Measurements from ENCODE around the gene PDE8B. TPM values are rescaled to one million over a fixed set of nuclear protein-coding genes. Genes with fewer than 3 reads are reported as not detected.

Gene PDE8B
- total RNA-seq, 1 donor from 2014 or later = under 0.01 TPM

DNA sequence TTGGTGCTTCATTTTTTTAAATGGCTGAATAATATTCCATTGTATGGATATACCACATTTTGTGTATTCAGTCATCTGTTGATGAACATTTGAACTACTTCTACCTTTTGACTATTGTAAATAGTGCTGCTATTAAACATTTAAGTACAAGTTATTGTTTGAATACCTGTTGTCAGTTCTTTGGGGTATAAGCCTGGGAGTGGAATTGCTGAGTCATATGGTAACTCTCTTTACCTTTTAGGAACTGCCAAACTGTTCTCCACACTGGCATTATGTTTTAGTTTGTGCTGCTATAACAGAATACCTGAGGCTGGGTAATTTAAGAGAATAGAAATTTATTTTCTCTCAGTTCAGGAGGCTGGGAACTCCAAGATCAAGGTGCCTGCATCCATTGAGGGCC, 15.7 kb upstream of the PDE8B start:
- no peaks in the 10 kb centered on the region for H3K36me3 ChIP-seq (ENCODE audit: control insufficient read depth, insufficient read depth, low read length)
- DNase-seq (ENCODE audit: low read depth) (no peak), FAIRE-seq (no peak)
- no peaks in the 10 kb centered on the region for H3K27me3 ChIP-seq (ENCODE audit: control insufficient read depth, insufficient read depth, low read length)
- TF ChIP-seq, protein P1, sequence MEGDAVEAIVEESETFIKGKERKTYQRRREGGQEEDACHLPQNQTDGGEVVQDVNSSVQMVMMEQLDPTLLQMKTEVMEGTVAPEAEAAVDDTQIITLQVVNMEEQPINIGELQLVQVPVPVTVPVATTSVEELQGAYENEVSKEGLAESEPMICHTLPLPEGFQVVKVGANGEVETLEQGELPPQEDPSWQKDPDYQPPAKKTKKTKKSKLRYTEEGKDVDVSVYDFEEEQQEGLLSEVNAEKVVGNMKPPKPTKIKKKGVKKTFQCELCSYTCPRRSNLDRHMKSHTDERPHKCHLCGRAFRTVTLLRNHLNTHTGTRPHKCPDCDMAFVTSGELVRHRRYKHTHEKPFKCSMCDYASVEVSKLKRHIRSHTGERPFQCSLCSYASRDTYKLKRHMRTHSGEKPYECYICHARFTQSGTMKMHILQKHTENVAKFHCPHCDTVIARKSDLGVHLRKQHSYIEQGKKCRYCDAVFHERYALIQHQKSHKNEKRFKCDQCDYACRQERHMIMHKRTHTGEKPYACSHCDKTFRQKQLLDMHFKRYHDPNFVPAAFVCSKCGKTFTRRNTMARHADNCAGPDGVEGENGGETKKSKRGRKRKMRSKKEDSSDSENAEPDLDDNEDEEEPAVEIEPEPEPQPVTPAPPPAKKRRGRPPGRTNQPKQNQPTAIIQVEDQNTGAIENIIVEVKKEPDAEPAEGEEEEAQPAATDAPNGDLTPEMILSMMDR (IDR thresholded peaks at IDR 0.05; ENCODE audit: insufficient read depth, low read length, severe bottlenecking) = no peak
- H3K4me3 ChIP-seq (ENCODE audit: low read depth, low read length) = no peak overlapping the region

DNA sequence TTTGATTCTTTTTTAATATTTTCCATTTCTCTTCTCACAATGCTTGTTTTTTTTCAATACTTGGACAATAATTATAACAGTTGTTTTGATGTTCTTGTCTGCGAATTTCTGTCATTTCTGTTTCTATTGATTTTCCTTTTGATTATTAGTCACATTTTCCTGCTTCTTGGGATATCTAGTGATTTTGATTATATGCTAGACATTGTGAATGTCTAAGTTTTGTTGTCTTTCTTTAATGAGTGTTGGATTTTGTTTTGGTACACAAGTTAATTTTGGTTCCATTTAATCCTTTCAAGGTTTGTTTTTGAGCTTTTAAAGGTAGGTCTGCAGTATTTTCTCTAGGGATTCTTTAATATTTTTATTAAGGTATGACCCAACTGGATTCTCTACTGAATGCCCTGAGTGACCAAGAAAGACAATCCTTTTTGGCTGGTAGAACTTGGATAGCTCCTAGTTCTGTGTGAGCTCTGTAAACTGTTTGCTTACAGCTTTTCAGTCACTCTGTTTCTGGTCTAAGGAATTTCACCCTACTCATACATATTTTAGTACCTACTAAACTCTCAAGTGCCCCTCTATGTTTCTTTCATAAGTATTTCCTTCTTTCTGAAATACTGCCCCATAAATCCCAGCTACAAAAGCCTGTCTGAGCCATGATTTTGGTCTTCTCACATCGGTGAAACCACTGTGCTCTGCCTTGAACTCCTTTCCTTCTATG, 12.5 kb upstream of the PDE8B start:
- DNase-seq (ENCODE audit: low read depth) = no peak

DNA sequence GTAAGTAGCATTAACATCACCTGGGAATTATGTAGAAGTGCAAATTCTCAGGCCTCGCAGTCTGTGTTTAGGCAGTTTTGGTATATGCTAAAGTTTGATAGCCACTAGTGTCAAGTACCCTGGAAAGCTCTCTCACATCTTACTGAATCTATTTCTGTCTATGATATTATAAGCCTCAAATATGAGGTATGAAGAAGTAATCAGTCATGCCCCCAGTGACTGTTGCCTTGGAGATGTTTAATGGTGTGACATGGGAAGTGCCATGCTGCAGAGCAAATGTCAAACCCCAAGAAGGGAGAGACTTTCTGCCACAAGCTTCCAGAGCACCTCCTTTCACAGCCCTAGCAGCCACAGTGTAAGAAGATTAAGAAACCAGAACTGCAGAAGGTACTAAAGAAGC, 9.8 kb upstream of the PDE8B start:
- TF ChIP-seq, protein P1 (IDR thresholded peaks at IDR 0.05; ENCODE audit: insufficient read depth, low read length, severe bottlenecking) = no peak
- no peak for FAIRE-seq

More for the DNA sequence above, 12.5 kb upstream of the PDE8B start:
- no peak overlapping the region for H3K4me3 ChIP-seq (ENCODE audit: low read depth, low read length)
- no peak for FAIRE-seq
- TF ChIP-seq, protein P1 (IDR thresholded peaks at IDR 0.05; ENCODE audit: insufficient read depth, low read length, severe bottlenecking) = no peak
- H3K27me3 ChIP-seq (ENCODE audit: control insufficient read depth, insufficient read depth, low read length) = no peaks in the 10 kb centered on the region
- no peaks in the 10 kb centered on the region for H3K36me3 ChIP-seq (ENCODE audit: control insufficient read depth, insufficient read depth, low read length)

DNA sequence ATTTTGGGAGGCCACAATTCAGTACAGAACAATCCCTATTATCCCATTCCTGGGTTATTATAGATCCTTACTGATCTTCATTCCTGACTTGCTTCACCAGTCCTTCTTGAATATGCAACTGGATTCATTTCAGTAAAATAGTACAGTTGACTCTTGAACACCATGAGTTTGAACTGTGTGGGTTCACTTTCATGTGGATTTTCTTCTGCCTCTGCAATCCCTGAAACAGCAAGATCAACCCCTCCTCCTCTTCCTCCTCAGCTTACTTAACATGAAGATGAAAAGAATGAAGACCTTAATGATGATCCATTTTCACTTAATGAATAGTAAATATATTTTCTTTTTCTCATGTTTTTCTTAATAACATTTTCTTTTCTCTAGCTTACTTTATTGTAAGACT, 8.3 kb upstream of the PDE8B start:
- TF ChIP-seq, protein P1 (IDR thresholded peaks at IDR 0.05; ENCODE audit: insufficient read depth, low read length, severe bottlenecking) = no peak
- Histone ChIP-seq H3K36me3 (ENCODE audit: control insufficient read depth, insufficient read depth, low read length) (no peaks in the 10 kb centered on the region), H3K27me3 (ENCODE audit: control insufficient read depth, insufficient read depth, low read length) (peaks cover 2% of the 10 kb centered on the region), H3K4me3 (ENCODE audit: low read depth, low read length) (no peak overlapping the region)
- no peak for FAIRE-seq
- DNase-seq (ENCODE audit: low read depth) = no peak

More for the DNA sequence above, 9.8 kb upstream of the PDE8B start:
- Histone ChIP-seq H3K27me3 (ENCODE audit: control insufficient read depth, insufficient read depth, low read length) (no peaks in the 10 kb centered on the region), H3K4me3 (ENCODE audit: low read depth, low read length) (no peak overlapping the region), H3K36me3 (ENCODE audit: control insufficient read depth, insufficient read depth, low read length) (no peaks in the 10 kb centered on the region)
- DNase-seq (ENCODE audit: low read depth) = no peak

DNA sequence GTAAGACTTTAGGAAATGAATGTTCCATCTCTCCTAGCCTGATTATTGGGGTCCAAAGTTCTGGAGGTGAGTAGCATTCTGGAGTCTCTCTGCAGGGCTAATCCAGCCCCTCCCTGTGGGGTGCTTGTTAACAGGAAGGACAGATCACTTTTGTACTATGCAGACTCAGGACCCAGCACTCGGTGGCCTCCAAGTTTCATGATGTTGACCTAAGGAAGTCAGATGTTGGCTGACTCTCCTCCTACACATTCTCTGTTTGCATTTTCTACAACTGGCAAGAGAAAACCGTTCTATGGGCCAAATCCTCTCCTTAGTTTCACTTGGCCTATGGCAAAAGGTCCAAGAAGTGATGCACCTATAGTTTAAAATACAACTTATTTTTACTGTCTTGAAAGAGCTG, 5.5 kb upstream of the PDE8B start:
- DNase-seq (ENCODE audit: low read depth) = no peak
- FAIRE-seq = no peak
- TF ChIP-seq, protein P1 (IDR thresholded peaks at IDR 0.05; ENCODE audit: insufficient read depth, low read length, severe bottlenecking) = no peak
- Histone ChIP-seq H3K36me3 (ENCODE audit: control insufficient read depth, insufficient read depth, low read length) (no peaks in the 10 kb centered on the region), H3K4me3 (ENCODE audit: low read depth, low read length) (no peak overlapping the region), H3K27me3 (ENCODE audit: control insufficient read depth, insufficient read depth, low read length) (peaks cover 12% of the 10 kb centered on the region)
